SK-N-DZ (cell line): ENCODE results near the gene SNAPC2.

Source experiments
- DNase-seq: peaks from one replicate; pipeline ENCODE4 v3.0.0-alpha.2; 2015; ENCODE audit warnings: low spot score

SNAPC2 gene

GRCh38 chr19:7965921-7966665, 46.0 kb downstream of the SNAPC2 start:
- no peak for DNase-seq

GRCh38 chr19:7968008-7968795, 48.1 kb downstream of the SNAPC2 start:
- no peak for DNase-seq

- DNase-seq = no peak
Measured at GRCh38 chr19:7968796-7969554, 48.8 kb downstream of the SNAPC2 start.

DNA sequence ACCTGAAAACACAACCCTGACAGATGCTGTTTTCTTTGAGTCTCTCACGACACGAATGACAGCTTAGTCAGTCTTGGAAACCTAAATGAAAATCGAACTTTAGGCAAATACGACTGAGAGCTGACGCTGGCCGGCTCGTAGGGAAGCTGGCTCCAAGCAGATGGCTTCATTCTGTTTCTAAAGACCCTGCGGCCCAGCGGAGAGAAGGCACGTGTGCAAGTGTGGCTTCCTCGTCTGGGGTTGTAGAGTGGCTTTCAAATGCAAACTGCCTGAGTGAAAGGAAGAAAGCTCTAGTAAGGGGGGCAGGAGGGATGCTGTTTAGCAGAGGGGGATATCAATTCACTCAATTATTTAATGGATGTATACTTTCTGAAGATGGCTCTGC, 49.4 kb downstream of the SNAPC2 start:
- no peak for DNase-seq

GRCh38 chr19:7970716-7971448, 50.7 kb downstream of the SNAPC2 start:
- DNase-seq = peak; percentile 22

DNA sequence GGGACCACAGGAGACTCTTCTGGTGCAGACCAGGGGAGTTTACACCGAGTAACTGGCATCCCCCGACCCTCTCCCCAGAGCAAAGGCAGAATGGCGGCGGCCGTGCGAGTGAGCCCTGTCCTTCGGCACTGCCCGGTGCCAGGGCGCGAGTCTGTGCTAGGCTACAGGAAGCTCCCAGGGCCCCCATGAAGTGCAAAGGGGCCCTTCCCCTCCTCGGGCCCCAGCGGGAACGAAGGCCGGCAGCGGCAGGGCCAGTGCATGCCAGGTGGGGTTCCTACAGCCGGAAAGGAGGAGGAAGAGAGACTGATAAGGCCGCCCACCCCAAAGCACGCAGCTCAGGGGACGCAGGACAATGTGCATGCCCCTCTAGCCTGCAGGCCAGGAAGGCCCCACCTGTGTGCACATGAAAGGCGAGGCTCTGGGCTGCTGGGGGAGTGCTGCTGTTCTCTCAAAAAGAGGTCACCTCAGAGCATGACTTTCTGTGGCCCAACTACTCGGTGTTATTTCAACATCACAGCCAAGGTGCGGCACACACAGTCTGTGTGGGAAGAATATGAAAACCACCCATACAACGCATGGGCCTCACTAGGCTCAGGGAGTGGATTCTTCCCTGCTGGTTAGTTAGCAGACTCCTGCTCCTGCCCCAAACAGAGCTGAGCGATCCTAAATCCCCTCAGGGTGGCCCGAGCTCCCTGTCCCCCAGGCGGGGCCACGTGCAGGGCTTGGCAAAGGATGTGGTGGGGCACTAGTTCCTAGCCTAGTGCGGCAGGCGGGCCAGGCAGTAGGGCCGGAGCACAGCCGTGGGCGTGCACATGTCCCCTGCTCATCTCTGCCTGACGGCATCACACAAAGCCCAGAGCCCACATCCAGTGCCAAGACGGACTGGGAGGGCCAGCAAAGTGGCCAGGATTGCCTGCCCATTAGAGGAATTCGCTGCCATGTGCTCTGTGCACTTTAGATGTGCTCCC, 51.7 kb downstream of the SNAPC2 start:
- no peak for DNase-seq
